HG02571 (cell line): Measurements from ENCODE around the gene CAVIN1.
"Not testable (repeated sequence)": the region's sequence is repeated elsewhere in the genome, so short reads cannot be mapped to it uniquely, and the experiment has no call there.

Experiments
- ATAC-seq: cut with Tn5 transposase; IDR thresholded peaks from one replicate; pipeline ENCODE4 v1.9.1; 2021; ENCODE audit warnings: mild to moderate bottlenecking, moderate library complexity; ENCODE audit not compliant: unreplicated experiment

CAVIN1 gene

GRCh38 chr17:42431758-42432161, 8.7 kb upstream of the CAVIN1 start:
- no peak for ATAC-seq

GRCh38 chr17:42429726-42430447, 6.8 kb upstream of the CAVIN1 start:
- no peak for ATAC-seq

- no peak for ATAC-seq
Measured at GRCh38 chr17:42428141-42428944, 5.3 kb upstream of the CAVIN1 start.

- ATAC-seq = no peak
Measured at GRCh38 chr17:42424991-42425610, 2.0 kb upstream of the CAVIN1 start.

- ATAC-seq = no peak
Measured at GRCh38 chr17:42423766-42424165, 710 bp upstream of the CAVIN1 start.

- no peak for ATAC-seq
Measured at GRCh38 chr17:42422412-42422957, 571 bp downstream of the CAVIN1 start.

- ATAC-seq = no peak
Measured at GRCh38 chr17:42421507-42422338, 1.3 kb downstream of the CAVIN1 start.

GRCh38 chr17:42421136-42421506, 1.9 kb downstream of the CAVIN1 start:
- ATAC-seq = no peak

GRCh38 chr17:42417981-42418380, 5.1 kb downstream of the CAVIN1 start:
- not testable (repeated sequence) for ATAC-seq

- no peak for ATAC-seq
Measured at GRCh38 chr17:42414704-42415409, 8.2 kb downstream of the CAVIN1 start.

- ATAC-seq = no peak
Measured at GRCh38 chr17:42413464-42414040, 9.5 kb downstream of the CAVIN1 start.

GRCh38 chr17:42411905-42412679, 11.0 kb downstream of the CAVIN1 start:
- ATAC-seq = no peak

GRCh38 chr17:42411361-42411760, 11.7 kb downstream of the CAVIN1 start:
- no peak for ATAC-seq

- ATAC-seq = no peak
Measured at GRCh38 chr17:42410319-42410685, 12.8 kb downstream of the CAVIN1 start.

GRCh38 chr17:42409523-42410318, 13.3 kb downstream of the CAVIN1 start:
- no peak for ATAC-seq

GRCh38 chr17:42408061-42408460, 15.0 kb downstream of the CAVIN1 start:
- no peak for ATAC-seq

GRCh38 chr17:42407289-42407836, 15.7 kb downstream of the CAVIN1 start:
- no peak for ATAC-seq
